ENCODE data around the gene APOA4.

- TF ChIP-seq CTCF (IDR thresholded peaks at IDR 0.05) (peak; percentile 64 to 75 (median 73)), POLR2A (IDR thresholded peaks at IDR 0.05; ENCODE audit: low read depth) (no peak)
These were observed 12.9 kb upstream of the APOA4 start for GRCh38 chr11:116835791-116836631.
